LNCAP (cell line): ENCODE results near the gene DHRS7C.

ENCODE experiments used
- CTCF ChIP-seq: fragments of 450-650 bp; IDR thresholded peaks from 2 replicates; pipeline ENCODE4 v1.5.1; 2017; ENCODE audit warnings: mild to moderate bottlenecking

Gene DHRS7C

GRCh38 chr17:9726291-9726690 is 65.1 kb downstream of the DHRS7C start:
- TF ChIP-seq CTCF: no peak

- TF ChIP-seq CTCF: peak; percentile 56
These were observed 65.8 kb downstream of the DHRS7C start for GRCh38 chr17:9725575-9725974.
